Rectal smooth muscle tissue (tissue), 1 donor: Measurements from ENCODE around the gene SMOC1.

Source experiments
- H3K27ac ChIP-seq: one replicate; pipeline ENCODE4 v1.7.0; 2013; ENCODE audit warnings: low read depth, low read length, inconsistent platforms
- H3K27me3 ChIP-seq: one replicate; pipeline ENCODE4 v1.7.0; 2013; ENCODE audit warnings: low read length; ENCODE audit not compliant: control insufficient read depth, insufficient read depth
- H3K36me3 ChIP-seq: one replicate; pipeline ENCODE4 v1.7.0; 2013; ENCODE audit warnings: low read length; ENCODE audit not compliant: control insufficient read depth, insufficient read depth
- H3K4me1 ChIP-seq: one replicate; pipeline ENCODE4 v1.7.0; 2013; ENCODE audit warnings: low read length; ENCODE audit not compliant: control insufficient read depth, insufficient read depth
- H3K4me3 ChIP-seq: one replicate; pipeline ENCODE4 v1.7.0; 2013; ENCODE audit warnings: low read length
- H3K9ac ChIP-seq: one replicate; pipeline ENCODE4 v1.7.0; 2013; ENCODE audit warnings: low read length

The SMOC1 gene

GRCh38 chr14:69879175-69880043, at the start of gene SMOC1:
SMOC1 (plus strand) TSS chr14:69879416; CDS start chr14:69879679, 263 bp downstream.
- H3K4me3 ChIP-seq, result no peak within 1 kb of the TSS
- no peaks in the 10 kb centered on the region for H3K36me3 ChIP-seq
- H3K27me3 ChIP-seq, result peaks cover 5% of the 10 kb centered on the region
- H3K9ac ChIP-seq, result no peak within 1 kb of the TSS
- no peaks in the 10 kb centered on the region for H3K4me1 ChIP-seq
- H3K27ac ChIP-seq, result no peak within 1 kb of the TSS

- no peak overlapping the region for H3K9ac ChIP-seq
- no peaks in the 10 kb centered on the region for H3K4me1 ChIP-seq
- no peaks in the 10 kb centered on the region for H3K36me3 ChIP-seq
- H3K27me3 ChIP-seq, result peaks cover 2% of the 10 kb centered on the region
- H3K27ac ChIP-seq, result no peak overlapping the region
- no peak overlapping the region for H3K4me3 ChIP-seq
Observed at GRCh38 chr14:69838881-69839416, 40.3 kb upstream of the SMOC1 start.

- H3K9ac ChIP-seq, result no peak overlapping the region
- peaks cover 4% of the 10 kb centered on the region for H3K27me3 ChIP-seq
- H3K27ac ChIP-seq, result no peak overlapping the region
- H3K4me1 ChIP-seq, result no peaks in the 10 kb centered on the region
- H3K4me3 ChIP-seq, result no peak overlapping the region
- H3K36me3 ChIP-seq, result no peaks in the 10 kb centered on the region
Observed at GRCh38 chr14:69839661-69840060, 39.6 kb upstream of the SMOC1 start.

GRCh38 chr14:69841656-69842055, 37.6 kb upstream of the SMOC1 start:
- no peaks in the 10 kb centered on the region for H3K4me1 ChIP-seq
- peaks cover 4% of the 10 kb centered on the region for H3K27me3 ChIP-seq
- H3K9ac ChIP-seq, result no peak overlapping the region
- no peaks in the 10 kb centered on the region for H3K36me3 ChIP-seq
- H3K27ac ChIP-seq, result no peak overlapping the region
- H3K4me3 ChIP-seq, result no peak overlapping the region

- no peak overlapping the region for H3K27ac ChIP-seq
- no peaks in the 10 kb centered on the region for H3K4me1 ChIP-seq
- peaks cover 4% of the 10 kb centered on the region for H3K27me3 ChIP-seq
- no peak overlapping the region for H3K9ac ChIP-seq
- no peak overlapping the region for H3K4me3 ChIP-seq
- H3K36me3 ChIP-seq, result no peaks in the 10 kb centered on the region
Observed at GRCh38 chr14:69842686-69843420, 36.4 kb upstream of the SMOC1 start.

- Histone ChIP-seq H3K4me3 (no peak overlapping the region), H3K9ac (no peak overlapping the region), H3K27me3 (peaks cover 4% of the 10 kb centered on the region), H3K27ac (no peak overlapping the region), H3K36me3 (no peaks in the 10 kb centered on the region), H3K4me1 (no peaks in the 10 kb centered on the region)
Observed at GRCh38 chr14:69844171-69844570, 35.0 kb upstream of the SMOC1 start.

- no peaks in the 10 kb centered on the region for H3K4me1 ChIP-seq
- H3K36me3 ChIP-seq, result no peaks in the 10 kb centered on the region
- peaks cover 4% of the 10 kb centered on the region for H3K27me3 ChIP-seq
- H3K9ac ChIP-seq, result no peak overlapping the region
- H3K27ac ChIP-seq, result no peak overlapping the region
- H3K4me3 ChIP-seq, result no peak overlapping the region
Observed at GRCh38 chr14:69845050-69845581, 34.1 kb upstream of the SMOC1 start.

- H3K4me1 ChIP-seq, result no peaks in the 10 kb centered on the region
- H3K9ac ChIP-seq, result no peak overlapping the region
- peaks cover 4% of the 10 kb centered on the region for H3K27me3 ChIP-seq
- no peak overlapping the region for H3K4me3 ChIP-seq
- no peaks in the 10 kb centered on the region for H3K36me3 ChIP-seq
- H3K27ac ChIP-seq, result no peak overlapping the region
Observed at GRCh38 chr14:69845787-69846186, 33.4 kb upstream of the SMOC1 start.

- H3K27me3 ChIP-seq, result peaks cover 2% of the 10 kb centered on the region
Observed at GRCh38 chr14:69848156-69848555, 31.1 kb upstream of the SMOC1 start.

GRCh38 chr14:69848903-69849391, 30.3 kb upstream of the SMOC1 start:
- Histone ChIP-seq H3K27me3 (peaks cover 2% of the 10 kb centered on the region), H3K27ac (no peak overlapping the region), H3K4me1 (no peaks in the 10 kb centered on the region), H3K36me3 (no peaks in the 10 kb centered on the region), H3K9ac (no peak overlapping the region), H3K4me3 (no peak overlapping the region)

More at GRCh38 chr14:69848156-69848555, 31.1 kb upstream of the SMOC1 start:
- Histone ChIP-seq H3K4me1 (no peaks in the 10 kb centered on the region), H3K27ac (no peak overlapping the region), H3K4me3 (no peak overlapping the region), H3K36me3 (no peaks in the 10 kb centered on the region), H3K9ac (no peak overlapping the region)

- Histone ChIP-seq H3K9ac (no peak overlapping the region), H3K27ac (no peak overlapping the region), H3K36me3 (no peaks in the 10 kb centered on the region), H3K27me3 (no peaks in the 10 kb centered on the region), H3K4me1 (no peaks in the 10 kb centered on the region), H3K4me3 (no peak overlapping the region)
Observed at GRCh38 chr14:69850086-69850735, 29.0 kb upstream of the SMOC1 start.

- Histone ChIP-seq H3K27me3 (no peaks in the 10 kb centered on the region), H3K27ac (no peak overlapping the region)
Observed at GRCh38 chr14:69850736-69851112, 28.5 kb upstream of the SMOC1 start.

More at GRCh38 chr14:69850736-69851112, 28.5 kb upstream of the SMOC1 start:
- no peaks in the 10 kb centered on the region for H3K4me1 ChIP-seq
- no peak overlapping the region for H3K4me3 ChIP-seq
- H3K36me3 ChIP-seq, result no peaks in the 10 kb centered on the region
- no peak overlapping the region for H3K9ac ChIP-seq
